Middle frontal gyrus (tissue), 1 donor: Measurements from ENCODE around the gene IRF9.

Experiments used
- DNase-seq: peaks from one replicate; pipeline ENCODE4 v3.0.0-alpha.2; 2015; ENCODE audit warnings: low spot score; ENCODE audit errors: extremely low spot score

Gene IRF9

DNA sequence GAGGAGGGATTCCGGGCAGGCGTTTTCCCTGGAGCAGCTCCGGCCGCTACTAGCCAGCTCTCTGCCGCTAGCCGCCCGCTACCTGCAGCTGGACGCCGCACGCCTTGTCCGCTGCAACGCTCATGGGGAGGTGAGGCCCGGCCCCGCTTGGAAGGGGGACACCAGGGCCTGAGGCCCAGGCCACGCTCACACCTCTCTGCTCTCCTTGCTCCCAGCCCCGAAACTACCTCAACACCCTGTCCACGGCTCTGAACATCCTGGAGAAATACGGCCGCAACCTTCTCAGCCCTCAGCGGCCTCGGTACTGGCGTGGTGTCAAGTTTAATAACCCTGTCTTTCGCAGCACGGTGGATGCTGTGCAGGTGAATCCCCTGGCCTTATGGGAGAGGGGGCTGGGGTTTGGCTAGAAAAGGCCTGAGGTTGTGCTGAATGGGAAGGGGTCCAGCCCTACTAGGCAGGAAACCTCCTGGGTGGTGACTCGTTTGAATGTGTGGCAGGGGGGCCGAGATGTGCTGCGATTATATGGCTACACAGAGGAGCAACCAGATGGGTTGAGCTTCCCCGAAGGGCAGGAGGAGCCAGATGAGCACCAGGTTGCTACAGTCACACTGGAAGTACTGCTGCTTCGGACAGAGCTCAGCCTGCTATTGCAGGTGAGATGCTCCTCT lies 13.2 kb upstream of the IRF9 start:
- no peak for DNase-seq

GRCh38 chr14:24149302-24149969 lies 11.6 kb upstream of the IRF9 start:
- no peak for DNase-seq

DNA sequence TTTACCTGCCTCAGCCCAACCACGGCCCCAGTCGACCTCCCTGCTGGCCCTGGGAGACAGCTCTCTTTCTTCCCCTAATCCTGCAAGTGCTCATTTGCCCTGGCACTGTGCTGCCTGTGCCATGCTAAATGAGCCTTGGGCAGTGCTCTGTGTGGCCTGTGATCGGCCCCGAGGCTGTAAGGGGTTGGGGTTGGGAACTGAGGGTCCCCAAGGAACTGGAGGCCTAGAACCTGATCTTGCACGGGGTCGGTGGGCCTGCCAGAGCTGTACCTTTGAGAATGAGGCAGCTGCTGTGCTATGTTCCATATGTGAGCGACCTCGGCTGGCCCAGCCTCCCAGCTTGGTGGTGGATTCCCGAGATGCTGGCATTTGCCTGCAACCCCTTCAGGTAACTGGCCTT lies 11.0 kb upstream of the IRF9 start:
- DNase-seq: no peak

GRCh38 chr14:24150567-24150966 lies 10.5 kb upstream of the IRF9 start:
- DNase-seq: no peak

DNA sequence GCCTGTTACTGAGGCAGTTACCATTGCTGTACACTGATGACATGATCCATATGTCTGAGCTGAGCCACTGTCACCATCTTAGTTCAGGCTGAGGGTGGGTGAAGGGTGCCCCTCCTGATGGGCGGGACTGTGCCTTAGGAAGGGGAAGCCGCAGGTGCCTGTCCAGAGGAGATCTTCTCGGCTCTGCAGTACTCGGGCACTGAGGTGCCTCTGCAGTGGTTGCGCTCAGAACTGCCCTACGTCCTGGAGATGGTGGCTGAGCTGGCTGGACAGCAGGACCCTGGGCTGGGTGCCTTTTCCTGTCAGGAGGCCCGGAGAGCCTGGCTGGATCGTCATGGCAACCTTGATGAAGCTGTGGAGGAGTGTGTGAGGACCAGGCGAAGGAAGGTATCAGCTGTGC lies 10.1 kb upstream of the IRF9 start:
- no peak for DNase-seq

- DNase-seq: no peak
Measured at GRCh38 chr14:24151404-24152080, 9.5 kb upstream of the IRF9 start.

- DNase-seq: no peak
Measured at GRCh38 chr14:24155100-24155499, 6.0 kb upstream of the IRF9 start.

- no peak for DNase-seq
Measured at GRCh38 chr14:24156840-24157239, 4.2 kb upstream of the IRF9 start.

GRCh38 chr14:24157331-24157730 lies 3.7 kb upstream of the IRF9 start:
- no peak for DNase-seq

DNA sequence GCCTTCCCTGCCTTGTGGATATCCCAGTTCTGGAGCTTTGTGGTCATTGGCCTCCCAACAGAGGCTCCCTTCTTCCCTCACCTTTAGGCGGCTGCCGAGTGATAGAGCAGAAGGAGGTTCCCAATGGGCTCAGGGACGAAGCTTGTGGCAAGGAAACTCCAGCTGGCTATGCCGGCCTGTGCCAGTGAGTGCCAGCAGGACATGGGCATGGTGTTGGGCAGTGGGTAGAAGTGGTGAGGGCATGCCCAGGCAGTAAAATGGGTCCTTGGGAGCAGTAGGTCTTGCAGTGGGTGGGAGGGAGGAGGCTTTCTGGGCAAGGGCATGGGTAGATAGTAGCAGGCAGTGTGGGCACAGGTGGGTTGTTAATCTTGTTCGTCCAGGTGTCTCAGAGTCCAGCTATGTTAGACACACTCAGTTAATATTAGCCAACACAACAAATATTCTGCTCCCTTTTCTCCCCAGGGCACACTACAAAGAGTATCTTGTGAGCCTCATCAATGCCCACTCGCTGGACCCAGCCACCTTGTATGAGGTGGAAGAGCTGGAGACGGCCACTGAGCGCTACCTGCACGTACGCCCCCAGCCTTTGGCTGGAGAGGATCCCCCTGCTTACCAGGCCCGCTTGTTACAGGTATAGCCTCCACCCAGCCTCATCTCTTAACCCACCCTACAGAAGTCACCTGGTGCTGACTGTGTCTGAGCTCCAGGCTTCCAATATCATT lies 1.1 kb upstream of the IRF9 start:
- DNase-seq: no peak

GRCh38 chr14:24160499-24160849 lies 591 bp upstream of the IRF9 start:
- DNase-seq: no peak

- DNase-seq: no peak
Measured at GRCh38 chr14:24162093-24162492, 1.0 kb downstream of the IRF9 start.

GRCh38 chr14:24164518-24164991 lies 3.5 kb downstream of the IRF9 start:
- DNase-seq: no peak

GRCh38 chr14:24165785-24166184 lies 4.7 kb downstream of the IRF9 start:
- no peak for DNase-seq

- no peak for DNase-seq
Measured at GRCh38 chr14:24167469-24168114, 6.5 kb downstream of the IRF9 start.

DNA sequence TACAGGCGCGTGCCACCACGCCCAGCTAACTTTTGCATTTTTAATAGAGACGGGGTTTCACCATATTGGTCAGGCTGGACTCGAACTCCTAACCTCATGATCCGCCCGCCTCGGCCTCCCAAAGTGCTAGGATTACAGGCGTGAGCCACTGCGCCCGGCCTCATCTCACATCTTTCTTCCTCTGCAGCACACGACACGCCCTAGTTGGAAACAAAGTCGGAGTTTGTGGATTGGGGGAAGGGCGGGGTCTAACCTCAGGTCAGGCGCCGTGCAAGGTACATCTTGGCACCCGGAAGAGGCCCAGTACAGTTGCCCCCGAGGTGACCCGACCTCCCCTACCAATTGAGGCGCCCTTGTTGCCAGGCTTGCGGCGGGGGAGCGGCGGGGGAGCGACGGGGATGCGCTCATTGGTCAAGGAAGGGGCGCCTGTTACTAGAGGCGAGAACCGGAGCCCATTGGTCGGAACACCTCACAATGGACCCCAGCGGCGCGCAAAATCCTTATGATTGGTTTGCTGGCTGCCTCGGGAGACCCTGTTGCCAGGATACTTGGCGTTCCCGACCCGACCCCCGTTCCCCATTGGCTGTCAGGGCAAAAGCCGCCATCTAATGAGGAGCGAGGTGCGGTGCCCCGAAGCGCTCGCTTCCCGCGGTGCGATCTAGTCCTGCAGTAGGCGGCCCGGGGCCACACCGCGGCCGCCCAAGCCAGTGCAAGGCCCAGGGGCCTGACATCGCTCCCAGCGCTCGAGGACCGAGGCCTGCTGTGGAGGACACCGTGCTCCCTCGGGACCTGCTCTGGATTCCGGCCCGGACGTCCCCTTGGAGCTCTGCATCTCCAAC lies 10.6 kb downstream of the IRF9 start, which contains the start of gene REC8:
Gene REC8, plus strand, starts transcription at position 659 of the 839 bp plus-strand sequence. CDS start 473 bp downstream, outside the sequence.
- DNase-seq: peak; percentile 83

- DNase-seq: no peak
Measured at GRCh38 chr14:24172261-24172860, 11.3 kb downstream of the IRF9 start.

DNA sequence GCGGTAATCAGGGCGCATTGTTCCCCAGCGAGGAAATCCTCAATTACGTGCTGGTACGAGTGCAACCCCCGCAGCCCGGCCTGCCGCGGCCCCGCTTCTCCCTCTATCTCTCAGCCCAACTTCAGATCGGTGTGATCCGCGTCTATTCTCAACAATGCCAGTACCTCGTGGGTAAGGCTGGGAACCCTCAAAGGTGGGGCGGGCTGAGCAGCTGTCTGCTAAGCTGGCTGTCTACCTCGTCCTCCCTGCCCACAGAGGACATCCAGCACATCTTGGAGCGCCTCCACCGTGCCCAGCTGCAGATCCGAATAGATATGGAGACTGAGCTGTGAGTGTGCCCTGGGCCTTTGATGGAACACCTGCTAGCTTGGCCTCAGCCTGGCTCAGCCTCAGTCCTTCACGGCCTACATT lies 11.8 kb downstream of the IRF9 start:
- DNase-seq: no peak

DNA sequence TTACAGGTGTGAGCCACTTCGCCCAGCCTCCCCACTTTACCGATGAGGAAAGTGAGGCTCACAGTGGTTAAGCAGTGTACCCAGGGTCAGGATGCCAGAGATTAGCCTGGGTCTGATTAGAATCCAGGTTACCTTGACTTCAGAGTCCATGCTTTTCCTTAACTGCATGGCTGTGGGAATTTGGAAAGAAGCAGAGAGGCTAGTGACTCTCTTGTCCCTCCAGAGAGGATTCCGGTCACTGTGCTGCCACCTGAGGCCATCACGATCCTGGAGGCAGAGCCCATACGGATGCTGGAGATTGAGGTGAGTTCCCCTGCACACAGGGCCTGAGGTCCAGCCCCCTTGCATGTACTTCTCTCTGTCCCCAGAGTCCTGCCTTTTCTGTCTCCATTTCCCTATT lies 15.5 kb downstream of the IRF9 start:
- no peak for DNase-seq
